Gastrocnemius medialis (tissue), 4 donors: ENCODE data around the gene DNASE1L3. TPM values are rescaled to one million over a fixed set of nuclear protein-coding genes. Genes with fewer than 3 reads are reported as not detected.

Experiments used
- ATAC-seq, 2 donors: fragments of 150-250 bp; one replicate each; pipeline ENCODE4 v1.9.1; 2016
- DNase-seq, 2 donors: peaks; one replicate each; pipeline ENCODE4 v3.0.0-alpha.2; 2019
- H3K27ac ChIP-seq, 4 donors: fragments of 200-600 bp; sonication (generic); 1 replicate in 1 of 4; 2 replicates in 3 of 4; pipeline ENCODE4 v1.5.1; 2016 to 2018; ENCODE audit warnings: mild to moderate bottlenecking in 2 of 4, moderate library complexity in 1 of 4
- H3K27me3 ChIP-seq, 3 donors: fragments of 200-600 bp; sonication (generic) in 2 of 3; 1 replicate in 1 of 3; 2 replicates in 2 of 3; pipeline versions ENCODE4 v1.5.1 to v1.6.0; 2016 to 2019; ENCODE audit warnings: mild to moderate bottlenecking in 1 of 3, moderate library complexity in 1 of 3
- H3K36me3 ChIP-seq, 2 donors: fragments of 200-600 bp; sonication (generic) in 1 of 2; one replicate each; pipeline ENCODE4 v1.5.1; 2017 to 2018
- H3K4me1 ChIP-seq, 2 donors: fragments of 200-600 bp; sonication (generic) in 1 of 2; one replicate each; pipeline ENCODE4 v1.5.1; 2016 to 2017; ENCODE audit warnings: mild to moderate bottlenecking in 2 of 2
- H3K4me3 ChIP-seq, 4 donors: fragments of 200-600 bp; sonication (generic) in 3 of 4; 1 replicate in 1 of 4; 2 replicates in 3 of 4; pipeline ENCODE4 v1.5.1; 2016 to 2019; ENCODE audit warnings: mild to moderate bottlenecking in 2 of 4
- H3K9me3 ChIP-seq, 3 donors: fragments of 200-600 bp; sonication (generic) in 2 of 3; 1 replicate in 1 of 3; 2 replicates in 2 of 3; pipeline ENCODE4 v1.5.1; 2016 to 2019
- POLR2A ChIP-seq, 2 donors: fragments of 450-650 bp; IDR thresholded peaks; one replicate each; pipeline ENCODE4 v1.6.1; 2017; ENCODE audit warnings: antibody characterized with exemption in 2 of 2, mild to moderate bottlenecking in 2 of 2, moderate library complexity in 2 of 2
- in situ Hi-C, 4 donors: fragments of 200-750 bp; cut with MboI; loops; one replicate each; pipeline versions ENCODE4 v1.15.0 to v1.8.0; 2017; ENCODE audit warnings: low sequenced_read_pairs in 4 of 4
- intact Hi-C: fragments of 100-400 bp; cut with DNase I; formaldehyde crosslinking; loops from one replicate; pipeline ENCODE4 v1.15.1; 2023; ENCODE audit warnings: low total_unique reads
- total RNA-seq, 4 donors: library from RNA; depleted of rRNA; stranded (reverse); fragments of >200 nt; gene quantifications; one replicate each; pipeline versions ENCODE4 v1.1.0 to v1.2.3, GENCODE V29; 2016
- TF ChIP-seq, protein P1 (sequence below), 5 experiments: fragments of 450-650 bp in 3 of 5; fragments of 200-600 bp in 2 of 5; sonication (generic) in 2 of 5; IDR thresholded peaks in 4 of 5; conservative IDR thresholded peaks in 1 of 5; 1 replicate in 4 of 5; 2 replicates in 1 of 5; pipeline ENCODE4 v1.5.1; 2016 to 2019; ENCODE audit warnings: antibody characterized with exemption in 5 of 5, mild to moderate bottlenecking in 3 of 5, moderate library complexity in 3 of 5

The DNASE1L3 gene, protein sequence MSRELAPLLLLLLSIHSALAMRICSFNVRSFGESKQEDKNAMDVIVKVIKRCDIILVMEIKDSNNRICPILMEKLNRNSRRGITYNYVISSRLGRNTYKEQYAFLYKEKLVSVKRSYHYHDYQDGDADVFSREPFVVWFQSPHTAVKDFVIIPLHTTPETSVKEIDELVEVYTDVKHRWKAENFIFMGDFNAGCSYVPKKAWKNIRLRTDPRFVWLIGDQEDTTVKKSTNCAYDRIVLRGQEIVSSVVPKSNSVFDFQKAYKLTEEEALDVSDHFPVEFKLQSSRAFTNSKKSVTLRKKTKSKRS
- total RNA-seq = under 1 TPM in 2 of 4 donors, not detected in 2; 0.29 to 0.42 TPM

DNA sequence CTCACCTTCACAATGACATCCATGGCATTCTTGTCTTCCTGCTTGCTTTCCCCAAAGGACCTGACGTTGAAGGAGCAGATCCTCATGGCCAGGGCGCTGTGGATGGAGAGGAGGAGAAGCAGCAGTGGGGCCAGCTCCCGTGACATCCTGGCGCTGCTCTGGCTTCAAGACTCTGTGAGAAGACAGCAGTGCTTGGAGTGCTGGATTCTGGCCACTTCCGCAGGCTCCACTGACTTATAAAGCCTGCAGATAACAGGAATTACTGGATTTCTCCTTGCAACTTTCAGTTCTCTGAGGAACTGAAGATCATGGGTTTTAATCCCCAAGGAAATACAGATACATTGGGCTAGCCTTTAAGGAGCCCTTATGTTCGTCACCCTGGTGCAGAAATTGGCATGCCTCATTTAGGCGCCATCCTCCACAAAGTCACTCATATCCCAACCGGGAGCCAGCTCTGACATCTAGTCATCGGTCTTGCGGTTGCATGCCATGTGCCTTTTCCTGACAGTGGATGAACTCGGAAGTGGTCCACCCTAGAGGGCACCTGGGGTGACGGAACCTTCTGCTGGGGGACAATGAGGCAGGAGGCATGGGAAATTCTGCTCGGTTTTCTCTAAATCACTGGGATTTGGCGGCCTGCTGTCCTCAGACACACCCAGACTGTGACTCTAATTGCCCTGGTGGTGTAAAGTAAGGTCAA lies at the start of gene DNASE1L3:
Gene DNASE1L3 (minus strand): TSS at position 212 of the 700 bp plus-strand sequence. CDS start 66 bp downstream, at position 146.
- Histone ChIP-seq H3K9me3 (no peaks in the 10 kb centered on the region), H3K36me3 (no peaks in the 10 kb centered on the region), H3K4me3 (no peak within 1 kb of the TSS), H3K27me3 (no peaks in the 10 kb centered on the region), H3K4me1 (peaks cover 0 to 5% of the 10 kb centered on the region in 2 donors), H3K27ac (no peak within 1 kb of the TSS)
- ATAC-seq (no peak), DNase-seq (no peak)
- TF ChIP-seq POLR2A (IDR thresholded peaks at IDR 0.05) = no peak
- TF ChIP-seq, protein P1, sequence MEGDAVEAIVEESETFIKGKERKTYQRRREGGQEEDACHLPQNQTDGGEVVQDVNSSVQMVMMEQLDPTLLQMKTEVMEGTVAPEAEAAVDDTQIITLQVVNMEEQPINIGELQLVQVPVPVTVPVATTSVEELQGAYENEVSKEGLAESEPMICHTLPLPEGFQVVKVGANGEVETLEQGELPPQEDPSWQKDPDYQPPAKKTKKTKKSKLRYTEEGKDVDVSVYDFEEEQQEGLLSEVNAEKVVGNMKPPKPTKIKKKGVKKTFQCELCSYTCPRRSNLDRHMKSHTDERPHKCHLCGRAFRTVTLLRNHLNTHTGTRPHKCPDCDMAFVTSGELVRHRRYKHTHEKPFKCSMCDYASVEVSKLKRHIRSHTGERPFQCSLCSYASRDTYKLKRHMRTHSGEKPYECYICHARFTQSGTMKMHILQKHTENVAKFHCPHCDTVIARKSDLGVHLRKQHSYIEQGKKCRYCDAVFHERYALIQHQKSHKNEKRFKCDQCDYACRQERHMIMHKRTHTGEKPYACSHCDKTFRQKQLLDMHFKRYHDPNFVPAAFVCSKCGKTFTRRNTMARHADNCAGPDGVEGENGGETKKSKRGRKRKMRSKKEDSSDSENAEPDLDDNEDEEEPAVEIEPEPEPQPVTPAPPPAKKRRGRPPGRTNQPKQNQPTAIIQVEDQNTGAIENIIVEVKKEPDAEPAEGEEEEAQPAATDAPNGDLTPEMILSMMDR (IDR thresholded peaks at IDR 0.05 in 4 of 5, conservative IDR thresholded peaks at IDR 0.05 in 1 of 5) = no peak
- in situ Hi-C loops (no loop called here), intact Hi-C loops (no loop called here)

DNA sequence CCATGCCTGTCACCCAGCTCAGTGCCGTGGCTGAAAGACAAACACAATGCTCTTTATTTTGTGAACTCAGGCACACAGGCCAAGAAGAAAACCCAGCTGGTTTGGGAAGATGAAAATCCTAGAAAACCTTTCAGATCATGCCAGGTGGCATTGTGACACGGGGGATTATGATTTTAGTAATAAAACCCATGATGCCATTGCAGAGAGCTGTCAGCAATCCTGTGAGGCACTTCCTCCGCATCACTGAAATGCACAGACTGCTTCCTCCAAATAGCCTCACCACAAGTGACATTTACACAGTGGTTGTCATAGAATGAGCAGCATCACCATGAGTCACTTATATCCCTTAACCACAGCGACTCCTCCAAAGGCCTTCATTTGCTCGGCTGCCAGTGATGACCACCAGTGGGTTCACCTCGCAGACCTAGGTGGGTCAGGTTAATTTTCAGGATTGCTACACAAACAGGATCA lies 49.5 kb upstream of the DNASE1L3 start:
- TF ChIP-seq POLR2A (IDR thresholded peaks at IDR 0.05) = no peak
- TF ChIP-seq, protein P1 (IDR thresholded peaks at IDR 0.05 in 4 of 5, conservative IDR thresholded peaks at IDR 0.05 in 1 of 5) = no peak
- peak overlapping the region in 1 of 4 donors; percentile 51 for H3K27ac ChIP-seq
- H3K36me3 ChIP-seq = peaks cover 0 to 8% of the 10 kb centered on the region in 2 donors
- no peaks in the 10 kb centered on the region for H3K27me3 ChIP-seq
- peak in 1 of 2 donors; percentile 69 for ATAC-seq
- H3K4me1 ChIP-seq = no peaks in the 10 kb centered on the region
- no peak for DNase-seq
- H3K9me3 ChIP-seq = no peaks in the 10 kb centered on the region
- no peak overlapping the region for H3K4me3 ChIP-seq
- intact Hi-C loops (no loop called here), in situ Hi-C loops (no loop called here)

DNA sequence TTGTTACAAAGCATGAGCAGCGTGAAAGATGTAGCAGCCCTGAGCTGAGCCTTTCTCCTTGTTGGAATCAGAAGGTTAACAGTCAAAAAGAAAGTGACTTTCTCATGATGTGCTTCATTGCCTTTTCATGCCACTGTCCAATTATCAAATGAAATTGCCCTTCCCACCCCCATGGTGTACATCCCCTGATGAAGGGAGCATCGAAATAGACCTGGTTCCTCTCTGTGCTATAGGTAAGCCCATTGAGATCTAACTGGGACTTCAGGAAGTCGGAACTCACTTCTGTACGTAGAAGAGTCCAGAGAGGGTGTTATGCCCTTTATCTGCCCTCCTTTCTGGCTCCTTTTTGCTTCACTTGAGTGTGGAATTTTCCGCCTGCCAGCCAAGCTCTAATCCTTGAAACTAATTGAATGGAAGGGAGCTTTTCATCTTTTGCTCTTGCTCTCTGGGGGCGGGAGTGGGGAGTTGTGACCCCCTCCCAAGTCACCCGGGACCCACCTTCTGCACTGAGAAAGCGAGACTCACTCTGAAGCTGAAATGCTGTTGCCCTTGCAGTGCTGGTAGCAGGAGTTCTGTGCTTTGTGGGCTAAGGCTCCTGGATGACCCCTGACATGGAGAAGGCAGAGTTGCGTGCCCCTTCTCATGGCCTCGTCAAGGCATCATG lies 47.8 kb upstream of the DNASE1L3 start:
- intact Hi-C loops = no loop called here
- Histone ChIP-seq H3K4me3 (no peak overlapping the region), H3K27ac (no peak overlapping the region), H3K27me3 (no peaks in the 10 kb centered on the region), H3K9me3 (no peaks in the 10 kb centered on the region), H3K4me1 (peaks cover 0 to 5% of the 10 kb centered on the region in 2 donors), H3K36me3 (peaks cover 0 to 8% of the 10 kb centered on the region in 2 donors)
- ATAC-seq (no peak), DNase-seq (no peak)
- no peak for TF ChIP-seq POLR2A (IDR thresholded peaks at IDR 0.05)
- TF ChIP-seq, protein P1 (IDR thresholded peaks at IDR 0.05 in 4 of 5, conservative IDR thresholded peaks at IDR 0.05 in 1 of 5) = no peak
- in situ Hi-C loops = no loop called here

DNA sequence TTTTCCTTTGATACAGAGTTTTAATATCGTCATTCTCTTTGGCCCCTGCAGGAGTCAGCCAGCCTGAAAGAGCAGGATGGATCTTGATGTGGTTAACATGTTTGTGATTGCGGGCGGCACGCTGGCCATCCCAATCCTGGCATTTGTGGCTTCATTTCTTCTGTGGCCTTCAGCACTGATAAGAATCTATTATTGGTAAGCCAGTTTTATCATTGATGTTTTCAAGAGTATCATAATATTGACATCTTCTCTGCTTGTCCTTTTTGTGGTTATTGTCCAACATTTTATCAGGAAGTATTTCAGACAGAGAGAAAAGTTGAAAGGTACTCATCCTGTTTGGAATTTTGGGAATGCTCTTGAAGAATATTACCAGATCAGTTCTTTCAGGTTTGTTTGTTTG lies 45.7 kb upstream of the DNASE1L3 start:
- Histone ChIP-seq H3K36me3 (peaks cover 0 to 8% of the 10 kb centered on the region in 2 donors), H3K4me1 (peaks cover 0 to 12% of the 10 kb centered on the region in 2 donors), H3K27me3 (no peaks in the 10 kb centered on the region), H3K27ac (no peak overlapping the region), H3K9me3 (no peaks in the 10 kb centered on the region), H3K4me3 (no peak overlapping the region)
- intact Hi-C loops = no loop called here
- DNase-seq (no peak), ATAC-seq (no peak)
- TF ChIP-seq, protein P1 (IDR thresholded peaks at IDR 0.05 in 4 of 5, conservative IDR thresholded peaks at IDR 0.05 in 1 of 5) = no peak
- TF ChIP-seq POLR2A (IDR thresholded peaks at IDR 0.05) = no peak
- in situ Hi-C loops = no loop called here
